Nephron (organoid): ENCODE results near the gene MMD.

Source experiments
- H3K27ac Mint-ChIP-seq, 3 experiments: 2 replicates each; pipeline ENCODE4 v1.8.0; 2020; ENCODE audit warnings: mixed read lengths in 3 of 3, mild to moderate bottlenecking in 2 of 3, moderate library complexity in 1 of 3
- H3K27me3 Mint-ChIP-seq: 2 replicates; pipeline ENCODE4 v1.8.0; 2021; ENCODE audit warnings: low read depth, mild to moderate bottlenecking, moderate library complexity, mixed read lengths
- H3K36me3 Mint-ChIP-seq: 2 replicates; pipeline ENCODE4 v1.8.0; 2020; ENCODE audit warnings: low read depth, mixed read lengths
- H3K4me1 Mint-ChIP-seq: 2 replicates; pipeline ENCODE4 v1.8.0; 2020; ENCODE audit warnings: mixed read lengths
- H3K4me3 Mint-ChIP-seq, 3 experiments: 2 replicates each; pipeline ENCODE4 v1.8.0; 2020; ENCODE audit warnings: mild to moderate bottlenecking in 3 of 3, mixed read lengths in 3 of 3, moderate library complexity in 2 of 3
- H3K9me3 Mint-ChIP-seq: 2 replicates; pipeline ENCODE4 v1.8.0; 2020; ENCODE audit warnings: mixed read lengths
- CTCF ChIP-seq, 3 experiments: fragments of 200-600 bp; sonication (generic); IDR thresholded peaks; one replicate each; pipeline ENCODE4 v1.5.0; 2021; ENCODE audit warnings: antibody characterized with exemption in 3 of 3; ENCODE audit not compliant: unreplicated experiment in 3 of 3

MMD gene

GRCh38 chr17:55458978-55459377 is 37.3 kb upstream of the MMD start:
- no peak for TF ChIP-seq CTCF (IDR thresholded peaks at IDR 0.05; ENCODE audit: unreplicated experiment in 3 of 3)
- Mint-ChIP-seq H3K36me3 (no peaks in the 10 kb centered on the region), H3K9me3 (no peaks in the 10 kb centered on the region), H3K4me1 (peaks cover 24% of the 10 kb centered on the region), H3K27me3 (peaks cover 3% of the 10 kb centered on the region), H3K27ac (no peak overlapping the region), H3K4me3 (no peak overlapping the region)

- Mint-ChIP-seq H3K27ac (no peak overlapping the region), H3K4me1 (peaks cover 30% of the 10 kb centered on the region), H3K4me3 (no peak overlapping the region), H3K36me3 (no peaks in the 10 kb centered on the region), H3K9me3 (no peaks in the 10 kb centered on the region), H3K27me3 (peaks cover 3% of the 10 kb centered on the region)
- no peak for TF ChIP-seq CTCF (IDR thresholded peaks at IDR 0.05; ENCODE audit: unreplicated experiment in 3 of 3)
Observed at GRCh38 chr17:55458287-55458900, 36.8 kb upstream of the MMD start.

- peaks cover 3% of the 10 kb centered on the region for H3K27me3 Mint-ChIP-seq
- TF ChIP-seq CTCF (IDR thresholded peaks at IDR 0.05; ENCODE audit: unreplicated experiment in 3 of 3), result no peak
- H3K36me3 Mint-ChIP-seq, result no peaks in the 10 kb centered on the region
- H3K27ac Mint-ChIP-seq, result peak overlapping the region in 2 of 3 experiments; percentile 14 to 66
- peaks cover 42% of the 10 kb centered on the region for H3K4me1 Mint-ChIP-seq
- H3K9me3 Mint-ChIP-seq, result no peaks in the 10 kb centered on the region
- H3K4me3 Mint-ChIP-seq, result no peak overlapping the region
Observed at GRCh38 chr17:55456307-55457240, 34.9 kb upstream of the MMD start.

GRCh38 chr17:55454906-55455474 is 33.4 kb upstream of the MMD start:
- H3K9me3 Mint-ChIP-seq, result no peaks in the 10 kb centered on the region
- TF ChIP-seq CTCF (IDR thresholded peaks at IDR 0.05; ENCODE audit: unreplicated experiment in 3 of 3), result no peak
- peak overlapping the region; percentile 70 to 78 (median 72) for H3K27ac Mint-ChIP-seq
- H3K4me3 Mint-ChIP-seq, result peak overlapping the region in 1 of 3 experiments; percentile 34
- H3K27me3 Mint-ChIP-seq, result peaks cover 3% of the 10 kb centered on the region
- peaks cover 56% of the 10 kb centered on the region for H3K4me1 Mint-ChIP-seq
- no peaks in the 10 kb centered on the region for H3K36me3 Mint-ChIP-seq

- peaks cover 3% of the 10 kb centered on the region for H3K27me3 Mint-ChIP-seq
- no peak for TF ChIP-seq CTCF (IDR thresholded peaks at IDR 0.05; ENCODE audit: unreplicated experiment in 3 of 3)
- peaks cover 65% of the 10 kb centered on the region for H3K4me1 Mint-ChIP-seq
- no peaks in the 10 kb centered on the region for H3K9me3 Mint-ChIP-seq
- H3K27ac Mint-ChIP-seq, result peak overlapping the region; percentile 51 to 80 (median 72)
- peak overlapping the region in 1 of 3 experiments; percentile 13 for H3K4me3 Mint-ChIP-seq
- no peaks in the 10 kb centered on the region for H3K36me3 Mint-ChIP-seq
Observed at GRCh38 chr17:55453839-55454557, 32.4 kb upstream of the MMD start.
